Osteoblast (primary cell): Measurements from ENCODE around the gene C2CD2. TPM values are rescaled to one million over a fixed set of nuclear protein-coding genes. Genes with fewer than 3 reads are reported as not detected.

Experiments used
- DNase-seq: peaks from one replicate; pipeline ENCODE4 v3.0.0; 2011; ENCODE audit warnings: low spot score, mixed read lengths; ENCODE audit not compliant: insufficient read length; ENCODE audit errors: missing footprints
- H2AFZ ChIP-seq: 2 replicates; pipeline ENCODE4 v1.6.0; 2011; ENCODE audit warnings: mild to moderate bottlenecking, low read length
- H3K27ac ChIP-seq: 2 replicates; pipeline ENCODE4 v1.5.1; 2011; ENCODE audit warnings: mild to moderate bottlenecking, low read depth, low read length, moderate library complexity
- H3K27me3 ChIP-seq: 2 replicates; pipeline ENCODE4 v1.6.0; 2012; ENCODE audit warnings: mild to moderate bottlenecking, control low read depth, inconsistent platforms, low read length, moderate library complexity; ENCODE audit not compliant: insufficient read depth
- H3K36me3 ChIP-seq: 2 replicates; pipeline ENCODE4 v1.5.1; 2011; ENCODE audit warnings: mild to moderate bottlenecking, low read length, control low read depth, moderate library complexity; ENCODE audit not compliant: insufficient read depth
- H3K4me1 ChIP-seq: 2 replicates; pipeline ENCODE4 v1.5.1; 2011; ENCODE audit warnings: mild to moderate bottlenecking, low read length, control low read depth, moderate library complexity; ENCODE audit not compliant: insufficient read depth
- H3K4me2 ChIP-seq: 2 replicates; pipeline ENCODE4 v1.6.0; 2011; ENCODE audit warnings: mild to moderate bottlenecking, low read length; ENCODE audit not compliant: insufficient read depth
- H3K4me3 ChIP-seq: fragments of 200-600 bp; sonication (generic); 3 replicates; pipeline ENCODE4 v1.5.1; 2012; ENCODE audit warnings: mild to moderate bottlenecking, low read length, inconsistent platforms; ENCODE audit not compliant: insufficient read depth
- H3K79me2 ChIP-seq: 2 replicates; pipeline ENCODE4 v1.6.0; 2012; ENCODE audit warnings: mild to moderate bottlenecking, low read length, control low read depth, inconsistent platforms; ENCODE audit not compliant: insufficient read depth
- H3K9me3 ChIP-seq: 2 replicates; pipeline ENCODE4 v1.5.1; 2011; ENCODE audit warnings: low read depth, low read length, control low read depth
- H4K20me1 ChIP-seq: 2 replicates; pipeline ENCODE4 v1.6.0; 2012; ENCODE audit warnings: mild to moderate bottlenecking, low read length, control low read depth; ENCODE audit not compliant: insufficient read depth
- total RNA-seq: library from RNA; depleted of rRNA; stranded (reverse); fragments of >200 nt; gene quantifications from 2 replicates; pipeline ENCODE4 v1.2.3, GENCODE V29; 2012
- TF ChIP-seq, protein P1 (sequence below): IDR thresholded peaks from 2 replicates; pipeline ENCODE4 v1.5.1; 2011; ENCODE audit warnings: mild to moderate bottlenecking, low read depth, low read length, moderate library complexity; ENCODE audit errors: extremely low read depth

The C2CD2 gene
- total RNA-seq, 1 donor = 40.9 TPM

- Histone ChIP-seq H3K79me2 (peaks cover 90% of the 10 kb centered on the region), H3K4me2 (peak overlapping the region; percentile 61), H2AFZ (peak overlapping the region; percentile 66), H3K27ac (peak overlapping the region; percentile 44), H3K36me3 (no peaks in the 10 kb centered on the region), H4K20me1 (peaks cover 26% of the 10 kb centered on the region), H3K27me3 (no peaks in the 10 kb centered on the region), H3K4me1 (peaks cover 21% of the 10 kb centered on the region), H3K9me3 (no peaks in the 10 kb centered on the region), H3K4me3 (peak overlapping the region; percentile 34)
- peak; percentile 97 for DNase-seq
- TF ChIP-seq, protein P1, sequence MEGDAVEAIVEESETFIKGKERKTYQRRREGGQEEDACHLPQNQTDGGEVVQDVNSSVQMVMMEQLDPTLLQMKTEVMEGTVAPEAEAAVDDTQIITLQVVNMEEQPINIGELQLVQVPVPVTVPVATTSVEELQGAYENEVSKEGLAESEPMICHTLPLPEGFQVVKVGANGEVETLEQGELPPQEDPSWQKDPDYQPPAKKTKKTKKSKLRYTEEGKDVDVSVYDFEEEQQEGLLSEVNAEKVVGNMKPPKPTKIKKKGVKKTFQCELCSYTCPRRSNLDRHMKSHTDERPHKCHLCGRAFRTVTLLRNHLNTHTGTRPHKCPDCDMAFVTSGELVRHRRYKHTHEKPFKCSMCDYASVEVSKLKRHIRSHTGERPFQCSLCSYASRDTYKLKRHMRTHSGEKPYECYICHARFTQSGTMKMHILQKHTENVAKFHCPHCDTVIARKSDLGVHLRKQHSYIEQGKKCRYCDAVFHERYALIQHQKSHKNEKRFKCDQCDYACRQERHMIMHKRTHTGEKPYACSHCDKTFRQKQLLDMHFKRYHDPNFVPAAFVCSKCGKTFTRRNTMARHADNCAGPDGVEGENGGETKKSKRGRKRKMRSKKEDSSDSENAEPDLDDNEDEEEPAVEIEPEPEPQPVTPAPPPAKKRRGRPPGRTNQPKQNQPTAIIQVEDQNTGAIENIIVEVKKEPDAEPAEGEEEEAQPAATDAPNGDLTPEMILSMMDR = no peak
These were observed 5.5 kb downstream of the C2CD2 start for GRCh38 chr21:41948078-41948895.

GRCh38 chr21:41945982-41946381 lies 7.8 kb downstream of the C2CD2 start:
- no peaks in the 10 kb centered on the region for H3K9me3 ChIP-seq
- H3K4me3 ChIP-seq = no peak overlapping the region
- no peaks in the 10 kb centered on the region for H3K36me3 ChIP-seq
- H4K20me1 ChIP-seq = peaks cover 23% of the 10 kb centered on the region
- no peak overlapping the region for H3K27ac ChIP-seq
- peaks cover 85% of the 10 kb centered on the region for H3K79me2 ChIP-seq
- H3K4me2 ChIP-seq = no peak overlapping the region
- no peaks in the 10 kb centered on the region for H3K27me3 ChIP-seq
- TF ChIP-seq, protein P1 = no peak
- no peak for DNase-seq
- H3K4me1 ChIP-seq = peaks cover 14% of the 10 kb centered on the region
- no peak overlapping the region for H2AFZ ChIP-seq

DNA sequence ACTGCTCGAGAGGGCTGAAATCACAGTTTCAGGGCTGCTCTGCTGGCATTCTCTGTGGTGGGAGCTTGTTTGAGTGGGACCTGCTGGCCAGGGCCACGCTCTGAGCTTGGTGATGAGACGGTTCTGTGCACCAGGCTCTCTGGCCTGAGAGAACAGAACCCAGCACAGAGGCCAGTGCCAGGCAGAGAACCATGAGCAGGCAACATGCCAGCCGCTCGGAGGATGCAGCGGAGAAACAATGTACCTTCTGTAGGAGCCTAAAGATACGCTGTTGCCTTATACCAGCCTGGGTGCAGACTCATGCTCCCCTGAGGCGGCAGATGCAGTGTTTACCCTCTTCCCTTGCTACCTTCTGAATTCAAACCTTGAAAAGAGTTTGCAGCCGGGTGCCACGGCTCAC lies 10.0 kb downstream of the C2CD2 start:
- no peak overlapping the region for H3K27ac ChIP-seq
- H3K9me3 ChIP-seq = no peaks in the 10 kb centered on the region
- DNase-seq = no peak
- no peaks in the 10 kb centered on the region for H3K27me3 ChIP-seq
- peaks cover 14% of the 10 kb centered on the region for H4K20me1 ChIP-seq
- no peak overlapping the region for H3K4me3 ChIP-seq
- peaks cover 10% of the 10 kb centered on the region for H3K36me3 ChIP-seq
- H3K79me2 ChIP-seq = peaks cover 71% of the 10 kb centered on the region
- no peak overlapping the region for H3K4me2 ChIP-seq
- peaks cover 14% of the 10 kb centered on the region for H3K4me1 ChIP-seq
- no peak overlapping the region for H2AFZ ChIP-seq
- TF ChIP-seq, protein P1 = no peak

DNA sequence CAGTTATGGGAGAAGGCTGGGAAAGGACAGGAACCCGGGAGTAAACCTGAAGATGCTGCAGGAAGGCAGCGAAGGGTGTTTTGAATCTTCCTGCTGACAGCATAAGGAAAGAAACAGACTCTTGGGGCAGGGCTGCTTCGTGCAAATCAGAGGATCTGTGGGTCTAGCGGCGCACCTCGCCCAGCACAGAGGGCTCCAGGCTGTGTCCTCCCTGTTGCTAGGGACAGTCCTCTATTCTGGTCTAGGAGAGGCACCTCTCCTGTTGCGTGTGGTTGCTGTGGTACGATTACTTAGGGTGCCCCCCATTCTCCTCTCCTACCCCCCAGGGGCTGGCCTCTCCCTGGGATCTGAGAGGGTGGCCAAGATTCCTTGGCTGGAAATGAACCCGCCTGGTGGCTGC lies 11.4 kb downstream of the C2CD2 start:
- no peak overlapping the region for H3K4me3 ChIP-seq
- no peaks in the 10 kb centered on the region for H3K27me3 ChIP-seq
- peaks cover 5% of the 10 kb centered on the region for H4K20me1 ChIP-seq
- H3K27ac ChIP-seq = no peak overlapping the region
- H3K4me1 ChIP-seq = peaks cover 2% of the 10 kb centered on the region
- H3K36me3 ChIP-seq = peaks cover 10% of the 10 kb centered on the region
- no peak overlapping the region for H2AFZ ChIP-seq
- TF ChIP-seq, protein P1 = no peak
- peaks cover 64% of the 10 kb centered on the region for H3K79me2 ChIP-seq
- no peak for DNase-seq
- H3K9me3 ChIP-seq = no peaks in the 10 kb centered on the region
- H3K4me2 ChIP-seq = no peak overlapping the region
